Activated CD8-positive, alpha-beta T cell treated with anti-CD3 and anti-CD28 coated beads, Interleukin-2, amount 10 ng/mL, durations not matched to agents 7 days and 5 days (primary cell): Measurements from ENCODE around the gene SHQ1. TPM values are rescaled to one million over a fixed set of nuclear protein-coding genes. Genes with fewer than 3 reads are reported as not detected.
A peak's percentile ranks its signal among the peaks of the same experiment; 100 is the strongest.

Source experiments
- ATAC-seq: fragments of 150-1000 bp; cut with Tn5 transposase; one replicate; pipeline ENCODE4 v1.10.0; 2021; ENCODE audit warnings: moderate library complexity
- CTCF ChIA-PET: fragments of 350-600 bp; sonication (Branson Sonifier 250); formaldehyde crosslinking; loops from one replicate; lab custom pipeline; 2021; ENCODE audit warnings: antibody characterized with exemption; lab: Charles Lee
- POLR2A ChIA-PET: fragments of 350-600 bp; sonication (Branson Sonifier 250); formaldehyde crosslinking; loops from one replicate; lab custom pipeline; 2021; ENCODE audit warnings: antibody characterized with exemption; lab: Charles Lee
- DNase-seq: peaks from one replicate; pipeline ENCODE4 v3.0.0-alpha.2; 2020
- H3K27ac Mint-ChIP-seq: one replicate; pipeline ENCODE4 v1.8.0; 2021; ENCODE audit warnings: mild to moderate bottlenecking, mixed read lengths
- H3K27me3 Mint-ChIP-seq: one replicate; pipeline ENCODE4 v1.8.0; 2021; ENCODE audit warnings: low read depth, mixed read lengths
- H3K36me3 Mint-ChIP-seq: one replicate; pipeline ENCODE4 v1.8.0; 2021; ENCODE audit warnings: low read depth, mixed read lengths
- H3K4me1 Mint-ChIP-seq: one replicate; pipeline ENCODE4 v1.8.0; 2021; ENCODE audit warnings: low read depth, mixed read lengths
- H3K4me3 Mint-ChIP-seq: one replicate; pipeline ENCODE4 v1.8.0; 2021; ENCODE audit warnings: mild to moderate bottlenecking, mixed read lengths
- H3K9me3 Mint-ChIP-seq: one replicate; pipeline ENCODE4 v1.8.0; 2022; ENCODE audit warnings: mixed read lengths; ENCODE audit not compliant: insufficient read depth
- total RNA-seq, 2 experiments: library from RNA; stranded (reverse); gene quantifications; one replicate each; pipeline ENCODE4 v1.2.3, GENCODE V29; 2021

SHQ1 gene
- total RNA-seq, 2 experiments from 2014 or later: 27.2 to 28.0 TPM

- CTCF ChIA-PET: interaction anchor here (0.6 to 1.0 kb wide), 2 partner anchors 40 to 169 kb away, joined by 3 read pairs; partner anchors contain the start of gene SHQ1
- peaks cover 75% of the 10 kb centered on the region for H3K27me3 Mint-ChIP-seq
- no peaks in the 10 kb centered on the region for H3K9me3 Mint-ChIP-seq
- H3K27ac Mint-ChIP-seq: no peak overlapping the region
- peak overlapping the region; percentile 16 for H3K4me3 Mint-ChIP-seq
- H3K36me3 Mint-ChIP-seq: no peaks in the 10 kb centered on the region
- DNase-seq (no peak), ATAC-seq (no peak)
- POLR2A ChIA-PET: no interaction called here
- peaks cover 11% of the 10 kb centered on the region for H3K4me1 Mint-ChIP-seq
These were observed 40.5 kb upstream of the SHQ1 start for GRCh38 chr3:72888546-72889309.

DNA sequence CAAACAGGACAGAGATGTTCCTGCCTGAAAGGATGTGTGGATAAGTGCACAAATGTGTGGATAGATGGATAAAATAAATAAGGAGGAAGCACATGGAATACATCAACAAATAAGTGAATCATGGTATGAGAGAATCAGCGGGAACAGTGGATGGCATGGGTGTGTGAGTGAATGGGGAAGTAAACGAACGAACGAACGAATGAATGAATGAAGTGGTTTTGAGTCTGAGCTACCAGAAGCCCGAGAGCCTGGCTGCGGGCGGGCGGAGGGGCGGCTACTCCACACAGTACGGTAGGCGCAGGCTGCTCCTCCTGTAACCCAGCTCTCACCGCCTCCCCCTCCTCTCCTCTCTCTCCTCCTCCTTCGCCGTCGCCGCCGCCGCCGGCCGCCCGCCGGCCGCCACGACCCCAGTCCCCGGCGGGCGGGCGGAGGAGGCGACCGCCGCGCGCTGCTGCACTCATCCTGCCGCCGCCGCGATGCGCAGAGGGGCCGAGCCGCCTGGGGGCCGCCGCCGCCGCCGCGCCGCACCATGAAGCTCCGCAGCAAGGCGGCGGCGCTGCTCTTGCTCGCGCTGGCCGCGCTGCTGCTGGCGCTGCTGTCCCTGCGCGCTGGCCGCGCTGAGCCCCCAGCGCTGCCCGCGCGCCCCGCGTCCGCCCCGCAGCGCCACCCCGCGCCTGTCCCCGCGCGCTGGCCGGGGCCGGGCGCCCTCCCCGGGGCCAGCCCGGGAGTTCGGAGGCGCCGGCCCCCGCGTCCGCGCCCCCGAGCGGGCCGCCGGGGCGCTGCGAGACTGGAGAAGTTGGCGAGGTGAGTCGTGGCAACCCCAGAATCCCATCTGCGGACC is 39.7 kb upstream of the SHQ1 start, which contains the start of gene GXYLT2:
Gene GXYLT2, plus strand, starts transcription at position 342 of the 841 bp plus-strand sequence. Its CDS starts 188 bp downstream, at position 530.
- ATAC-seq (peak; percentile 91), DNase-seq (peak; percentile 40)
- no peaks in the 10 kb centered on the region for H3K36me3 Mint-ChIP-seq
- peak within 1 kb of the TSS; percentile 61 for H3K4me3 Mint-ChIP-seq
- H3K27me3 Mint-ChIP-seq: peaks cover 73% of the 10 kb centered on the region
- no peak within 1 kb of the TSS for H3K27ac Mint-ChIP-seq
- H3K9me3 Mint-ChIP-seq: no peaks in the 10 kb centered on the region
- ChIA-PET POLR2A (no interaction called here), CTCF (interaction anchor here (1.0 to 2.2 kb wide), 5 partner anchors 19 to 170 kb away, joined by 3 to 7 read pairs (median 4); partner anchors contain the start of gene SHQ1)
- peaks cover 11% of the 10 kb centered on the region for H3K4me1 Mint-ChIP-seq

GRCh38 chr3:72887343-72887704 is 39.1 kb upstream of the SHQ1 start:
- ATAC-seq (no peak), DNase-seq (no peak)
- Mint-ChIP-seq H3K27ac (no peak overlapping the region), H3K27me3 (peaks cover 70% of the 10 kb centered on the region), H3K9me3 (no peaks in the 10 kb centered on the region), H3K4me3 (peak overlapping the region; percentile 61), H3K36me3 (no peaks in the 10 kb centered on the region), H3K4me1 (peaks cover 11% of the 10 kb centered on the region)
- ChIA-PET POLR2A (no interaction called here), CTCF (interaction anchor here (1.0 to 2.2 kb wide), 4 partner anchors 18 to 169 kb away, joined by 3 to 7 read pairs (median 4); partner anchors contain the start of gene SHQ1)

- no peak overlapping the region for H3K27ac Mint-ChIP-seq
- DNase-seq (no peak), ATAC-seq (no peak)
- H3K36me3 Mint-ChIP-seq: no peaks in the 10 kb centered on the region
- H3K4me1 Mint-ChIP-seq: no peaks in the 10 kb centered on the region
- no peak overlapping the region for H3K4me3 Mint-ChIP-seq
- ChIA-PET POLR2A (no interaction called here), CTCF (no interaction called here)
- H3K27me3 Mint-ChIP-seq: peaks cover 11% of the 10 kb centered on the region
- no peaks in the 10 kb centered on the region for H3K9me3 Mint-ChIP-seq
These were observed 23.9 kb upstream of the SHQ1 start for GRCh38 chr3:72872183-72872582.

GRCh38 chr3:72862314-72863090 is 14.3 kb upstream of the SHQ1 start:
- ATAC-seq: no peak
- H3K4me3 Mint-ChIP-seq: no peak overlapping the region
- no peaks in the 10 kb centered on the region for H3K4me1 Mint-ChIP-seq
- ChIA-PET CTCF (interaction anchor here (1.2 kb wide), 2 partner anchors 11 to 194 kb away, joined by 3 to 4 read pairs; no protein-coding TSS in a partner anchor), POLR2A (no interaction called here)
- no peaks in the 10 kb centered on the region for H3K9me3 Mint-ChIP-seq
- H3K27me3 Mint-ChIP-seq: peaks cover 7% of the 10 kb centered on the region
- H3K27ac Mint-ChIP-seq: no peak overlapping the region
- DNase-seq: no peak
- no peaks in the 10 kb centered on the region for H3K36me3 Mint-ChIP-seq

GRCh38 chr3:72860846-72861245 is 12.6 kb upstream of the SHQ1 start:
- POLR2A ChIA-PET: no interaction called here
- H3K4me3 Mint-ChIP-seq: no peak overlapping the region

DNA sequence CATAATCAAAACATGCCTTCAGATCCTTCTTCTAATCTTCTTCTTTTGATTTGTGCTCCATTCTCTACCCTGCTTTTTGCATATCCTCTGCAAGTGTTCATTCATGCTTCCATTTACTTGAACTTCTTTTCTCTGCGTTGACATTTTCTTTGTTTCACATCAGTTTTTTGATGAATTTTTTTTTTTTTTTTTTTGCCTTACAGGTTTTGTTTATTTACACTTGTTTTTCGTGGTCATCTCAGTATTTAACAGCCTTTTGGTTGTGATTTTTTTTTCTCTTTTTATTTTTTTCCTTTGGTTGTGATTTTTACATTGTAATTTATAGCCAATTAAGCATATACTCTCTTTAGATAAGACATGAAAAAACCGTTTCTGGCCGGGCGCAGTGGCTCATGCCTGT is 11.8 kb upstream of the SHQ1 start:
- Mint-ChIP-seq H3K9me3 (no peaks in the 10 kb centered on the region), H3K36me3 (no peaks in the 10 kb centered on the region), H3K27me3 (no peaks in the 10 kb centered on the region), H3K27ac (no peak overlapping the region), H3K4me1 (no peaks in the 10 kb centered on the region), H3K4me3 (no peak overlapping the region)
- ATAC-seq (no peak), DNase-seq (no peak)
- CTCF ChIA-PET: interaction anchor here (3.1 kb wide), 1 partner anchor 9 kb away, joined by 14 read pairs; no protein-coding TSS in a partner anchor
- POLR2A ChIA-PET: no interaction called here

More at GRCh38 chr3:72860846-72861245, 12.6 kb upstream of the SHQ1 start:
- Mint-ChIP-seq H3K36me3 (no peaks in the 10 kb centered on the region), H3K4me1 (no peaks in the 10 kb centered on the region), H3K27me3 (no peaks in the 10 kb centered on the region), H3K9me3 (no peaks in the 10 kb centered on the region), H3K27ac (no peak overlapping the region)
- CTCF ChIA-PET: interaction anchor here (3.1 kb wide), 1 partner anchor 10 kb away, joined by 14 read pairs; no protein-coding TSS in a partner anchor
- DNase-seq: no peak
- ATAC-seq: no peak

DNA sequence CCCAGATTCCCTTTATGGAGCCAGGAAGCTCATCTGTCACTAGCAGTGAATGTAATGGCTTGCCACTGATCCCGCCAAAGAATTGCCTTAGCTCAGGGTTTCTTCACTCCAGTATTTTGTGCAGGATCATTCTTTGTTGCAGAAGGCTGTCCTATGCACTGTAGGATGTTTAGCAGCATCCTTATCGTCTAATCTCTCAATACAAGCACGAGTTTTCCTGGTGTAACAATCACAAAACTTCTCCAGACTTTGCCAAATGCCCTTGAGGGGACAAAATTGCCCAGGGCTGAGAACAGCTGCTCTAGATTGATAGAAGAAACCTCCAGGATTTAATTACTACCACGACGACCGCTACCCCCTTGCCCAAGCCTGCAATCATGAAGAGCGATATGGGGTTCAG is 6.8 kb upstream of the SHQ1 start:
- no peak for DNase-seq
- ATAC-seq: no peak
- peaks cover 2% of the 10 kb centered on the region for H3K4me1 Mint-ChIP-seq
- H3K4me3 Mint-ChIP-seq: no peak overlapping the region
- ChIA-PET POLR2A (no interaction called here), CTCF (interaction anchor here (1.8 kb wide), 1 partner anchor 231 kb away, joined by 6 read pairs; no protein-coding TSS in a partner anchor)
- no peak overlapping the region for H3K27ac Mint-ChIP-seq
- H3K27me3 Mint-ChIP-seq: no peaks in the 10 kb centered on the region
- H3K36me3 Mint-ChIP-seq: no peaks in the 10 kb centered on the region
- no peaks in the 10 kb centered on the region for H3K9me3 Mint-ChIP-seq

GRCh38 chr3:72848703-72849081 is 447 bp upstream of the SHQ1 start:
- POLR2A ChIA-PET: interaction anchor here (1.2 kb wide), 1 partner anchor 1125 kb away, joined by 3 read pairs; no protein-coding TSS in a partner anchor
- ATAC-seq: peak; percentile 52
- H3K27me3 Mint-ChIP-seq: no peaks in the 10 kb centered on the region
- H3K4me3 Mint-ChIP-seq: peak overlapping the region; percentile 94
- CTCF ChIA-PET: interaction anchor here (0.7 to 5.6 kb wide), 6 partner anchors 26 to 237 kb away, joined by 3 to 43 read pairs (median 6); partner anchors contain the start of gene GXYLT2
- peaks cover 9% of the 10 kb centered on the region for H3K36me3 Mint-ChIP-seq
- H3K9me3 Mint-ChIP-seq: no peaks in the 10 kb centered on the region
- peak; percentile 59 for DNase-seq
- H3K4me1 Mint-ChIP-seq: peaks cover 49% of the 10 kb centered on the region
- peak overlapping the region; percentile 84 for H3K27ac Mint-ChIP-seq

- peak overlapping the region; percentile 94 for H3K4me3 Mint-ChIP-seq
- H3K27ac Mint-ChIP-seq: peak overlapping the region; percentile 84
- peaks cover 13% of the 10 kb centered on the region for H3K36me3 Mint-ChIP-seq
- no peaks in the 10 kb centered on the region for H3K27me3 Mint-ChIP-seq
- POLR2A ChIA-PET: no interaction called here
- DNase-seq (no peak), ATAC-seq (no peak)
- CTCF ChIA-PET: interaction anchor here (1.0 to 5.6 kb wide), 5 partner anchors 11 to 239 kb away, joined by 3 to 43 read pairs (median 8); no protein-coding TSS in a partner anchor
- no peaks in the 10 kb centered on the region for H3K9me3 Mint-ChIP-seq
- peaks cover 49% of the 10 kb centered on the region for H3K4me1 Mint-ChIP-seq
These were observed 963 bp downstream of the SHQ1 start for GRCh38 chr3:72847282-72847681.

DNA sequence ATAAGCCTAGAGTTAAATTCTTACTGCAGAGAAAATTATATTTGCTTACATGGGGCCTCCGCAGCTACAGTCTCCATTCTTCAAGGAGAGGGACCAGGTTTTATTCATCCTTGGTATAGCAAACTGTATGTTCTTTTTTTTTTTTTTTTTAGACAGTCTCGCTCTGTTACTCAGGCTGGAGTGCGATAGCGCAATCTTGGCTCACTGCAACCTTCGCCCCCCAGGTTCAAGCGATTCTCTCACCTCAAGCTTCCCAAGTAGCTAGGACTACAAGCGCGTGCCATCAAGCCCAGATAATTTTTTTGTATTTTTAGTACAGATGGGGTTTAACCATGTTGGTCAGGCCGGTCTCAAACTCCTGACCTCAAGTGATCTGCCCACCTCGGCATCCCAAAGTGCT is 2.1 kb downstream of the SHQ1 start:
- Mint-ChIP-seq H3K4me3 (peak overlapping the region; percentile 24), H3K27me3 (no peaks in the 10 kb centered on the region), H3K36me3 (peaks cover 22% of the 10 kb centered on the region), H3K9me3 (no peaks in the 10 kb centered on the region), H3K4me1 (peaks cover 47% of the 10 kb centered on the region), H3K27ac (no peak overlapping the region)
- DNase-seq (no peak), ATAC-seq (no peak)
- ChIA-PET CTCF (interaction anchor here (1.0 to 2.1 kb wide), 2 partner anchors 24 to 240 kb away, joined by 4 to 9 read pairs; no protein-coding TSS in a partner anchor), POLR2A (interaction anchor here (0.6 kb wide), 1 partner anchor 1755 kb away, joined by 3 read pairs; no protein-coding TSS in a partner anchor)
